Measurements from ENCODE around the gene TTC9.

- TF ChIP-seq POLR2A (IDR thresholded peaks at IDR 0.05): no peak
- TF ChIP-seq, protein P1, sequence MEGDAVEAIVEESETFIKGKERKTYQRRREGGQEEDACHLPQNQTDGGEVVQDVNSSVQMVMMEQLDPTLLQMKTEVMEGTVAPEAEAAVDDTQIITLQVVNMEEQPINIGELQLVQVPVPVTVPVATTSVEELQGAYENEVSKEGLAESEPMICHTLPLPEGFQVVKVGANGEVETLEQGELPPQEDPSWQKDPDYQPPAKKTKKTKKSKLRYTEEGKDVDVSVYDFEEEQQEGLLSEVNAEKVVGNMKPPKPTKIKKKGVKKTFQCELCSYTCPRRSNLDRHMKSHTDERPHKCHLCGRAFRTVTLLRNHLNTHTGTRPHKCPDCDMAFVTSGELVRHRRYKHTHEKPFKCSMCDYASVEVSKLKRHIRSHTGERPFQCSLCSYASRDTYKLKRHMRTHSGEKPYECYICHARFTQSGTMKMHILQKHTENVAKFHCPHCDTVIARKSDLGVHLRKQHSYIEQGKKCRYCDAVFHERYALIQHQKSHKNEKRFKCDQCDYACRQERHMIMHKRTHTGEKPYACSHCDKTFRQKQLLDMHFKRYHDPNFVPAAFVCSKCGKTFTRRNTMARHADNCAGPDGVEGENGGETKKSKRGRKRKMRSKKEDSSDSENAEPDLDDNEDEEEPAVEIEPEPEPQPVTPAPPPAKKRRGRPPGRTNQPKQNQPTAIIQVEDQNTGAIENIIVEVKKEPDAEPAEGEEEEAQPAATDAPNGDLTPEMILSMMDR (IDR thresholded peaks at IDR 0.05): no peak
Observed at GRCh38 chr14:70641548-70642302, at the start of gene TTC9.

Data from testis (tissue), 2 donors.